Mesodermal cell (in vitro differentiated cells): ENCODE results near the gene DHX35.

Experiments
- H3K27ac ChIP-seq: 2 replicates; pipeline ENCODE4 v1.7.0; 2013; ENCODE audit warnings: mild to moderate bottlenecking, low read depth, low read length, moderate library complexity; ENCODE audit not compliant: severe bottlenecking
- H3K36me3 ChIP-seq: 2 replicates; pipeline ENCODE4 v1.7.1; 2013; ENCODE audit warnings: mild to moderate bottlenecking, low read length, moderate library complexity; ENCODE audit not compliant: control insufficient read depth, insufficient read depth
- H3K4me1 ChIP-seq: one replicate; pipeline ENCODE4 v1.7.1; 2013; ENCODE audit warnings: mild to moderate bottlenecking, low read length; ENCODE audit not compliant: insufficient read depth, control insufficient read depth, poor library complexity, severe bottlenecking
- H3K4me3 ChIP-seq: 2 replicates; pipeline ENCODE4 v1.7.0; 2013; ENCODE audit warnings: low read length, control low read depth, mild to moderate bottlenecking; ENCODE audit not compliant: insufficient read depth, poor library complexity, severe bottlenecking; ENCODE audit errors: extremely low read depth
- H3K9me3 ChIP-seq: 2 replicates; pipeline ENCODE4 v1.7.1; 2013; ENCODE audit warnings: mild to moderate bottlenecking, low read length, moderate library complexity; ENCODE audit not compliant: control insufficient read depth
- WGBS, 2 experiments: methylation state at CpG; one replicate each; pipeline ENCODE4 v1.1.5; 2013; ENCODE audit warnings: missing lambda C conversion rate in 2 of 2; ENCODE audit not compliant: insufficient coverage in 2 of 2; 5-methylcytosine and 5-hydroxymethylcytosine counted together

The DHX35 gene

GRCh38 chr20:39040116-39040515, 78.0 kb downstream of the DHX35 start:
- Histone ChIP-seq H3K9me3 (no peaks in the 10 kb centered on the region), H3K4me1 (peaks cover 5% of the 10 kb centered on the region), H3K27ac (no peak overlapping the region), H3K4me3 (no peak overlapping the region), H3K36me3 (peaks cover 71% of the 10 kb centered on the region)
- WGBS, 2 experiments, result 93 to 95% methylated on average over 3 to 4 of the region's 6 CpGs

- H3K4me3 ChIP-seq, result no peak overlapping the region
- no peaks in the 10 kb centered on the region for H3K9me3 ChIP-seq
- no peaks in the 10 kb centered on the region for H3K4me1 ChIP-seq
- no peak overlapping the region for H3K27ac ChIP-seq
- peaks cover 62% of the 10 kb centered on the region for H3K36me3 ChIP-seq
- WGBS, 2 experiments, result 94 to 97% methylated on average over 5 of the region's 7 CpGs
Measured at GRCh38 chr20:39041067-39041466, 78.9 kb downstream of the DHX35 start.

GRCh38 chr20:39042279-39043150, 80.4 kb downstream of the DHX35 start:
- Histone ChIP-seq H3K27ac (no peak overlapping the region), H3K4me3 (no peak overlapping the region), H3K4me1 (no peaks in the 10 kb centered on the region), H3K9me3 (no peaks in the 10 kb centered on the region), H3K36me3 (peaks cover 51% of the 10 kb centered on the region)
- 98% methylated on average over 12 to 13 of the region's 15 CpGs for WGBS, 2 experiments

GRCh38 chr20:39044501-39044900, 82.4 kb downstream of the DHX35 start:
- Histone ChIP-seq H3K36me3 (peaks cover 32% of the 10 kb centered on the region), H3K4me1 (peaks cover 1% of the 10 kb centered on the region), H3K9me3 (no peaks in the 10 kb centered on the region), H3K27ac (no peak overlapping the region), H3K4me3 (no peak overlapping the region)
- 96 to 97% methylated on average over 5 to 6 of the region's 6 CpGs for WGBS, 2 experiments

- Histone ChIP-seq H3K27ac (no peak overlapping the region), H3K4me1 (peaks cover 4% of the 10 kb centered on the region), H3K4me3 (no peak overlapping the region), H3K36me3 (peaks cover 23% of the 10 kb centered on the region), H3K9me3 (no peaks in the 10 kb centered on the region)
- 86 to 96% methylated on average over 6 to 7 of the region's 8 CpGs for WGBS, 2 experiments
Measured at GRCh38 chr20:39045676-39046075, 83.5 kb downstream of the DHX35 start.

- 66 to 90% methylated on average over 5 to 6 of the region's 10 CpGs for WGBS, 2 experiments
- Histone ChIP-seq H3K36me3 (peaks cover 11% of the 10 kb centered on the region), H3K4me1 (peaks cover 4% of the 10 kb centered on the region), H3K4me3 (no peak overlapping the region), H3K9me3 (no peaks in the 10 kb centered on the region), H3K27ac (no peak overlapping the region)
Measured at GRCh38 chr20:39047417-39047985, 85.4 kb downstream of the DHX35 start.

- peaks cover 6% of the 10 kb centered on the region for H3K36me3 ChIP-seq
- 0 to 33% methylated on average over 3 of the region's 4 CpGs for WGBS, 2 experiments
- no peak overlapping the region for H3K4me3 ChIP-seq
- no peaks in the 10 kb centered on the region for H3K9me3 ChIP-seq
- H3K4me1 ChIP-seq, result peaks cover 4% of the 10 kb centered on the region
- H3K27ac ChIP-seq, result no peak overlapping the region
Measured at GRCh38 chr20:39048000-39048696, 86.0 kb downstream of the DHX35 start.

GRCh38 chr20:39049148-39049547, 87.0 kb downstream of the DHX35 start:
- WGBS, 2 experiments, result 83 to 100% methylated on average over 1 to 2 of the region's 2 CpGs
- peaks cover 4% of the 10 kb centered on the region for H3K4me1 ChIP-seq
- H3K4me3 ChIP-seq, result peak overlapping the region; percentile 50

GRCh38 chr20:39049684-39050554, 87.8 kb downstream of the DHX35 start:
- 1% methylated on average over 60 to 66 of the region's 69 CpGs for WGBS, 2 experiments
- no peaks in the 10 kb centered on the region for H3K9me3 ChIP-seq
- no peaks in the 10 kb centered on the region for H3K36me3 ChIP-seq
- H3K27ac ChIP-seq, result peak overlapping the region; percentile 57
- peaks cover 4% of the 10 kb centered on the region for H3K4me1 ChIP-seq
- peak overlapping the region; percentile 50 for H3K4me3 ChIP-seq

More at GRCh38 chr20:39049148-39049547, 87.0 kb downstream of the DHX35 start:
- Histone ChIP-seq H3K36me3 (no peaks in the 10 kb centered on the region), H3K27ac (no peak overlapping the region), H3K9me3 (no peaks in the 10 kb centered on the region)

- H3K36me3 ChIP-seq, result no peaks in the 10 kb centered on the region
- peaks cover 4% of the 10 kb centered on the region for H3K4me1 ChIP-seq
- WGBS, 2 experiments, result 100% methylated on average over 2 of the region's 4 CpGs; no CpG with 5 or more reads in 1 of the 2 experiments
- no peak overlapping the region for H3K27ac ChIP-seq
- no peaks in the 10 kb centered on the region for H3K9me3 ChIP-seq
- H3K4me3 ChIP-seq, result peak overlapping the region; percentile 50
Measured at GRCh38 chr20:39050555-39050902, 88.4 kb downstream of the DHX35 start.
